Stimulated activated CD4-positive, alpha-beta T cell treated with anti-CD3 and anti-CD28 coated beads, Interleukin-12 subunit alpha, Interleukin-12 subunit beta, amount 100 ng/mL, for 48 hours (primary cell): ENCODE data around the gene PIGB.
"Not testable (repeated sequence)": the region's sequence is repeated elsewhere in the genome, so short reads cannot be mapped to it uniquely, and the experiment has no call there.

Experiments
- DNase-seq, 3 donors: peaks; one replicate each; pipeline ENCODE4 v3.0.0-alpha.2; 2020; ENCODE audit warnings: low read depth in 2 of 3, low spot score in 1 of 3

The PIGB gene

GRCh38 chr15:55318588-55319494 lies at the start of gene PIGB, which contains the start of gene PIGBOS1:
Gene PIGB (plus strand): TSS chr15:55319222. CDS start chr15:55319251, 29 bp downstream.
Gene PIGBOS1 (minus strand): TSS chr15:55319123. CDS start chr15:55317792, 1,331 bp downstream.
- peak; percentile 57 to 70 (median 65) for DNase-seq

GRCh38 chr15:55270291-55270690 lies 48.7 kb upstream of the PIGB start:
- DNase-seq, result no peak

- no peak for DNase-seq
Measured at GRCh38 chr15:55276324-55276723, 42.7 kb upstream of the PIGB start.

GRCh38 chr15:55277116-55277564 lies 41.9 kb upstream of the PIGB start:
- DNase-seq, result peak in 2 of 3 donors; percentile 48 to 49

- DNase-seq, result no peak
Measured at GRCh38 chr15:55277715-55278114, 41.3 kb upstream of the PIGB start.

DNA sequence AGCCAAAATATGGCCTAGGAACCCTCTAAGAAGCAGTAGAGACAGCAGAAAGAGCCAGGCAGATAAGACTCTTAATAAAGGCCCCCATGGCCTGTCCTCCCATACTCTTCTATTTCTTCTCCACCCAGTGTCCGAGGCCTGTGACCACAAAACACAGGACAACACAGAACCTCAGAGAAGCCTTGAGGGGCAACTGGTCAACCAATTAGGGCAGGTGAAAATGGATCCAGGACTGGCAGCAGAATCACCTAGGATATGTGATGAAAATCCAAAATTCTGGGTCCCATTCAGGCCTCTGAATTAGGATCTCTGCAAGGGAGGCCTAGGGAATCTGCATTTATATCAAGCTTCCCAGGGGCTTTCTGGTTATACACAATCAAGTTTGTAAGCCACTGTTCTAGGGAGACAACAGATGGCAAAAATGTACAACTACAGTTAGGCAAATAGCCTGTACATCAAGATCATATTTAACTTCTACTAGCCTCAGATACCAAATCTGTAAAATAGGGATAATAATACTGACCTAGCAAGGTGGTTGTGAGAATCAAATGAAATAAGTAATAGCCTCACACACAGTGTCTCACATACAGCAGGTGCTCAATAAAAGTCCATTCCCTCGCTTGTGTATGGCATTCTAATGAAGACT lies 39.8 kb upstream of the PIGB start:
- no peak for DNase-seq

GRCh38 chr15:55279746-55280351 lies 39.2 kb upstream of the PIGB start:
- peak in 2 of 3 donors; percentile 42 to 62 for DNase-seq

- peak in 1 of 3 donors; percentile 29 for DNase-seq
Measured at GRCh38 chr15:55280589-55280988, 38.4 kb upstream of the PIGB start.

GRCh38 chr15:55281517-55282228 lies 37.3 kb upstream of the PIGB start:
- no peak for DNase-seq

DNA sequence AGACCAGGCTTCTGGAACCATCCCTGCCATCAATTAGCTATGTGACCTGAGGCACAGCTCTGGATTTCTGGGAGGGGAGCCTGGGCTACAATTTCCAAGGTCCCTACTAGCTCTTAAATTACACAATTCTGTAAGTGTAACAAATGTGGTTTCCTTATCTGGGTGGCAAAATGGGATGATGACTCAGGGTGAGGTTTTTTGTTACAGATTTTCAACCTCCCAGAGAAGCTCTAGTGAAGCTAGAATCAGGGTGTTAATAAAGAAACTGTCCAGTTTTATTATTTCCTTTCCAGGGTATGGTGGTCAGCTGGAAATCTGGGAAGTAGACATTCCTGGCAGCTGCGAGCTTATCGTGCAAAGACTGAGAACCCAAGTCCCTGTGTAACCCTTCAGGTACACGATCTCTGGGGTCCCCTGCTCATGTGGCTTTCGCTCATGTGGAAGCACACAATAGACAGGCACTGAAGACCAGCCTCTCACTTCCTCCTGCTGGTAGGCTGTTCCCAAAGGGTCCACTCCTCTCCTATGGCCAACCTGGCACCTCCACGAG lies 36.7 kb upstream of the PIGB start:
- no peak for DNase-seq

DNA sequence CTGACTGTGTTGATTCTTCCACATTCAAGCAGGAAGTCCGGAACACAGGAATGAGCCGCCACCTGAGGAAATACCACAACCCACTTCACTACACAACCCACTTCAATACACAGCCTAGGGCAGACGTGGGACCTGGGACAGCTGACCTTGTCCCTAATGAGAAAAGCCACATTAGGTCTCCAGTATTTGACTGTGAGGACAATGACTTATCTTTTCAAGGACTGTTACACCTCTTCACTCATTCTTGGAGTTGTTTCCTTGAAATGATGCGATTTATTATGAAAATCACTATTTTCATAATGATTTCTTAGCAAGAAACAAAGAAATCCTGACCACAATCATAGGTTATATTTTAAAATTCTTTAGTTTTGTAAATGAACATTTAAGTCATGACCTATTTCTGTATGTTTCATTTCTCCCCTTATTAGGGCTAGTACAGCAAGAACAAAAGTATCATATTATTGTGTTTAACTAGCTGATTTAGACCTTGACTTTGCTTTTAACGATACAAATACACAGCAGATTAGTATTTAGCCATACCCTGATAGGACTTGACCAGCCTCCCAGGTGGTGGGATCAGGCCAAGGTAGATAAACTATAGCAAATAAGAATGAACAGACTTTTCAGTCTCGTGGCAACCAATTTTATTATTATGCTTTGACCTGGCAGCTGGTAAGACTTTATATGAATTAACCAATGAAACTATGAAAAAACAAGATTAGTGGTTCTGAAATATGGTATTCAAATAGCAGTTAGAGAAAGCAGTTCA lies 35.5 kb upstream of the PIGB start:
- no peak for DNase-seq

DNA sequence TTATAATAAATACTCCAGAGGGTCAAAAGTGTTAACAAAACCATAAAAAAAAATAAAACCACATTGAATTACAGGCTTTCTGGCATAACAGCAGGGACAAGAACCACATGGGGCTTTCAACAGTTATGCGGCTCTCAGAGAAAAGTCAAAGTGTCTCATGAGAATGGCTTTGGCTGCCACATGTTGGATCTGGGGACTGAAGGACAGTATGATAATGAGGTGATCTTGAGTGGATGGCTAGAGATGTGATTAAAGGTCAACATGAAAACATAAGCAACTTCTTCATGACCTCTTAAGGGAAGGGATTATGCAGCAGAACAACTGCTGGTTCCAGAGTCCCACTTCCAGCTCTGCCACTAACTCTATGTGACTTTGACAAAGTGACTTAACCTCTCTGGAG lies 34.6 kb upstream of the PIGB start:
- no peak for DNase-seq

DNA sequence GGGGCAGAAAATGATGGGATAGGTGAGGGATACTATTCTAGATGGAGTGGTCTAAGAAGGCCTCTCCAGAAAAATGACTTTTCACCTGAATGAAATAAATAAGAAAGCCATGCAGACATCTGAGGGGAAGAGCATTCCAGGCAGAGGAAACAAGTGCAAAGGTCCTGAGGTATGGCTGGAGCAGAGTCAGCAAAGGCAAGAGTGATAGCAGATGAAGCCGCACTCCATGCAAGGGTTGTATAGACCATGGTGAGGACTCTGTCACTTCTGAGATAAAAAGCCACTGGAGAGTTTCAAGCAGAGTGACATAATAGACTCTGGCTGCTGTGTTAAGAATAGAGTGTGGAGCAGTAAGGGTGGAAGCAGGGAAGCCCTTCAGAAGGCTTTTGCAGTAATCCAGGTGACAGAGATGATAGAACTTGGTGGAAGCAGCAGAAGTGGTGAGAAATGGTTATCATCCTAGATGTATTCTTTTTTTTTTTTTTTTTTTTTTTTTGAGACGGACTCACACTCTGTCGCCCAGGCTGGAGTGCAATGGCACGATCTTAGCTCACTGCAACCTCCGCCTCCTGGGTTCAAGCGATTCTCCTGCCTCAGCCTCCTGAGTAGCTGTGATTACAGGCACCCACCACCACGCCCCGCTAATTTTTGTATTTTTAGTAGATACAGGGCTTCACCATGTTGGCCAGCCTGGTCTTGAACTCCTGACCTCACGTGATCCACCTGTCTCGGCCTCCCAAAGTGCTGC lies 32.4 kb upstream of the PIGB start:
- DNase-seq, result not testable (repeated sequence)

GRCh38 chr15:55288006-55288717 lies 30.9 kb upstream of the PIGB start:
- DNase-seq, result no peak

GRCh38 chr15:55289011-55289745 lies 29.8 kb upstream of the PIGB start:
- DNase-seq, result peak in 2 of 3 donors; percentile 26 to 31

GRCh38 chr15:55289746-55290527 lies 29.1 kb upstream of the PIGB start, which contains the start of gene RAB27A:
Gene RAB27A (minus strand): TSS chr15:55289813. CDS start chr15:55234934, 54,879 bp downstream.
- DNase-seq, result peak; percentile 69 to 80 (median 74)

DNA sequence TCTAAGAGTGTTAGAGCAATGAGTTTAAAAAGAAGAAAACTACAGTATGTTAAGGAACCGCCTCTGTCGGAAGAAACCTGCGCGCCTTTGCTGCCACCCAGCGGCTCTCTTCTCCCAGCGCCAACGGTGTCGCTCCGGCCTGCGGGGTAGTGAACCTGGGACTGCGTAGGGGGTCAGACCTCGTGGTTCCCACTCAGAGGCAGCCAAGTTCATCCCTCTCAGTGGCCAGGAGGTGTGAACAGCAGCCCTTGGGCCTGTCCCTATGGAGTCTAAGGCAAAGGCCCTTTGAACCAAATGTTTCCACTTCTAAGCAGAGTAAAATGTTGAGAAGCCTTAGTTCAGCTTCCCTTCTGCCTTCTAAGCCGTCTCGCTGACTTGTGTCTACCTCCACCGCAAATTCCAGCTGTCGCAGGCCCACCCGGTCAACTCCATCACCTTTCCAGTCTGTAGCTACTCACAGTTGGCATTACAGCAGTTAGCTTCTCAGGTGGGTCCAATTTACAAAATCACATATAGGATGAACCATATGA lies 28.4 kb upstream of the PIGB start:
- peak; percentile 76 to 83 (median 80) for DNase-seq
